Esophagus squamous epithelium (tissue), 5 donors: Measurements from ENCODE around the gene ANGEL1. TPM values are rescaled to one million over a fixed set of nuclear protein-coding genes. Genes with fewer than 3 reads are reported as not detected.

Source experiments
- DNase-seq: peaks from one replicate; lab custom pipeline; 2025; lab: John Stamatoyannopoulos, UW
- H3K27ac ChIP-seq, 4 donors: fragments of 200-600 bp; sonication (generic); one replicate each; pipeline ENCODE4 v1.5.1; 2016 to 2019; ENCODE audit warnings: mild to moderate bottlenecking in 1 of 4
- H3K27me3 ChIP-seq, 4 donors: fragments of 200-600 bp; sonication (generic); 1 replicate in 3 of 4; 2 replicates in 1 of 4; pipeline versions ENCODE4 v1.5.1 to v1.6.0; 2017 to 2021; ENCODE audit warnings: antibody characterized with exemption in 1 of 4
- H3K36me3 ChIP-seq, 3 donors: fragments of 200-600 bp; sonication (generic); one replicate each; pipeline ENCODE4 v1.5.1; 2016 to 2019
- H3K4me1 ChIP-seq, 3 donors: fragments of 200-600 bp; sonication (generic); one replicate each; pipeline ENCODE4 v1.5.1; 2017 to 2019
- H3K4me3 ChIP-seq, 4 donors: fragments of 200-600 bp; sonication (generic); 1 replicate in 3 of 4; 2 replicates in 1 of 4; pipeline ENCODE4 v1.5.1; 2016 to 2019; ENCODE audit warnings: mild to moderate bottlenecking in 2 of 4, moderate library complexity in 1 of 4
- H3K9me3 ChIP-seq, 3 donors: fragments of 200-600 bp; sonication (generic); one replicate each; pipeline ENCODE4 v1.5.1; 2016 to 2019
- POLR2A ChIP-seq, 4 donors: fragments of 450-650 bp; IDR thresholded peaks; one replicate each; pipeline ENCODE4 v1.6.1; 2017; ENCODE audit warnings: antibody characterized with exemption in 4 of 4, mild to moderate bottlenecking in 4 of 4, moderate library complexity in 3 of 4
- WGBS, 2 donors: methylation state at CpG; one replicate each; pipeline ENCODE4 v1.1.5; 2018; 5-methylcytosine and 5-hydroxymethylcytosine counted together
- intact Hi-C: fragments of 100-400 bp; cut with DNase I; formaldehyde crosslinking; loops from one replicate; pipeline ENCODE4 v1.15.0; 2022
- total RNA-seq, 4 donors: library from RNA; depleted of rRNA; stranded (reverse); fragments of >200 nt; gene quantifications; one replicate each; pipeline ENCODE4 v1.1.0, GENCODE V29; 2016
- TF ChIP-seq, protein P1 (sequence below), 6 experiments: fragments of 450-650 bp in 4 of 6; fragments of 200-600 bp in 2 of 6; sonication (generic) in 2 of 6; IDR thresholded peaks; one replicate each; pipeline ENCODE4 v1.5.1; 2016 to 2019; ENCODE audit warnings: antibody characterized with exemption in 6 of 6, mild to moderate bottlenecking in 4 of 6, moderate library complexity in 4 of 6
- donor health status: DM: yes; HTN: yes; CAD: no.

Gene ANGEL1
- total RNA-seq, 4 donors from 2014 or later = 3.4 to 13.7 (median 8.3) TPM

- Histone ChIP-seq H3K36me3 (peaks cover 0 to 70% (median 11%) of the 10 kb centered on the region in 3 donors), H3K4me1 (no peaks in the 10 kb centered on the region), H3K27ac (no peak overlapping the region), H3K27me3 (no peaks in the 10 kb centered on the region), H3K9me3 (no peaks in the 10 kb centered on the region), H3K4me3 (no peak overlapping the region)
- no peak for DNase-seq
- TF ChIP-seq, protein P1, sequence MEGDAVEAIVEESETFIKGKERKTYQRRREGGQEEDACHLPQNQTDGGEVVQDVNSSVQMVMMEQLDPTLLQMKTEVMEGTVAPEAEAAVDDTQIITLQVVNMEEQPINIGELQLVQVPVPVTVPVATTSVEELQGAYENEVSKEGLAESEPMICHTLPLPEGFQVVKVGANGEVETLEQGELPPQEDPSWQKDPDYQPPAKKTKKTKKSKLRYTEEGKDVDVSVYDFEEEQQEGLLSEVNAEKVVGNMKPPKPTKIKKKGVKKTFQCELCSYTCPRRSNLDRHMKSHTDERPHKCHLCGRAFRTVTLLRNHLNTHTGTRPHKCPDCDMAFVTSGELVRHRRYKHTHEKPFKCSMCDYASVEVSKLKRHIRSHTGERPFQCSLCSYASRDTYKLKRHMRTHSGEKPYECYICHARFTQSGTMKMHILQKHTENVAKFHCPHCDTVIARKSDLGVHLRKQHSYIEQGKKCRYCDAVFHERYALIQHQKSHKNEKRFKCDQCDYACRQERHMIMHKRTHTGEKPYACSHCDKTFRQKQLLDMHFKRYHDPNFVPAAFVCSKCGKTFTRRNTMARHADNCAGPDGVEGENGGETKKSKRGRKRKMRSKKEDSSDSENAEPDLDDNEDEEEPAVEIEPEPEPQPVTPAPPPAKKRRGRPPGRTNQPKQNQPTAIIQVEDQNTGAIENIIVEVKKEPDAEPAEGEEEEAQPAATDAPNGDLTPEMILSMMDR (IDR thresholded peaks at IDR 0.05) = no peak
- intact Hi-C loops = no loop called here
- WGBS, 2 donors = 88% methylated on average over 4 of the region's 4 CpGs
Measured at GRCh38 chr14:76793324-76793723, 19.4 kb downstream of the ANGEL1 start.

GRCh38 chr14:76792422-76792821 is 20.3 kb downstream of the ANGEL1 start:
- 93 to 98% methylated on average over 2 of the region's 2 CpGs for WGBS, 2 donors
- no peaks in the 10 kb centered on the region for H3K9me3 ChIP-seq
- intact Hi-C loops = no loop called here
- no peak overlapping the region for H3K4me3 ChIP-seq
- no peak overlapping the region for H3K27ac ChIP-seq
- H3K36me3 ChIP-seq = peaks cover 0 to 70% (median 11%) of the 10 kb centered on the region in 3 donors
- no peak for DNase-seq
- no peak for TF ChIP-seq POLR2A (IDR thresholded peaks at IDR 0.05)
- TF ChIP-seq, protein P1 (IDR thresholded peaks at IDR 0.05) = no peak
- H3K27me3 ChIP-seq = no peaks in the 10 kb centered on the region
- H3K4me1 ChIP-seq = no peaks in the 10 kb centered on the region

- Histone ChIP-seq H3K27me3 (no peaks in the 10 kb centered on the region), H3K4me1 (peaks cover 0 to 16% (median 9%) of the 10 kb centered on the region in 3 donors), H3K4me3 (no peak overlapping the region), H3K9me3 (no peaks in the 10 kb centered on the region), H3K36me3 (peaks cover 0 to 89% (median 17%) of the 10 kb centered on the region in 3 donors), H3K27ac (no peak overlapping the region)
- intact Hi-C loops = loop anchor here (10.0 kb wide), 1 partner anchor 72 kb away; no protein-coding TSS in a partner anchor
- TF ChIP-seq, protein P1 (IDR thresholded peaks at IDR 0.05) = no peak
- no peak for TF ChIP-seq POLR2A (IDR thresholded peaks at IDR 0.05)
- DNase-seq = no peak
- WGBS, 2 donors = 95% methylated on average over 2 of the region's 2 CpGs; no CpG with 5 or more reads in 1 of the 2 donors
Measured at GRCh38 chr14:76786601-76787000, 26.1 kb downstream of the ANGEL1 start.

DNA sequence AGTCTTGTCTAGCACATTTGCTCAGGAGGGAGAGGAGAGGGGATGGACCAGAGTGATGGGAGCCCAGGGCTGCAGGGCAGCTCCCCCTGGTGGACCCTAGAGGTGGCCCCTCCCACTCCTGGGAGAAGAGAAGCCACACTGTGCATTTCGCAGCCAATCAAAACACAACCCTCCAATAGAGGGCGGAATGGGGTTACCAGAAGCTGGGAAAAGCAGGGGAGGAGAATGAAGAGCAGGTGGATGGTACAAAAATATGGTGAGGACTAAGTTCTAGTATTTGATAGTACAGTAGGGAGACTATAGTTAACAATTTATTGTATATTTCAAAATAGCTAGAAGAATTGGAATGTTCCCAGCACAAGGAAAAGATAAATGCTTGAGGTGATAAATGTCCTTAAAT is 27.8 kb downstream of the ANGEL1 start:
- Histone ChIP-seq H3K4me3 (no peak overlapping the region), H3K9me3 (no peaks in the 10 kb centered on the region), H3K27me3 (no peaks in the 10 kb centered on the region), H3K4me1 (peaks cover 4 to 29% (median 10%) of the 10 kb centered on the region in 3 donors), H3K36me3 (peaks cover 0 to 83% (median 10%) of the 10 kb centered on the region in 3 donors), H3K27ac (no peak overlapping the region)
- intact Hi-C loops = loop anchor here (10.0 kb wide), 1 partner anchor 70 kb away; no protein-coding TSS in a partner anchor
- 41 to 47% methylated on average over 2 of the region's 2 CpGs for WGBS, 2 donors
- DNase-seq = no peak
- TF ChIP-seq POLR2A (IDR thresholded peaks at IDR 0.05) = no peak
- TF ChIP-seq, protein P1 (IDR thresholded peaks at IDR 0.05) = peak in 5 of 6 experiments; percentile 56 to 79 (median 62)

DNA sequence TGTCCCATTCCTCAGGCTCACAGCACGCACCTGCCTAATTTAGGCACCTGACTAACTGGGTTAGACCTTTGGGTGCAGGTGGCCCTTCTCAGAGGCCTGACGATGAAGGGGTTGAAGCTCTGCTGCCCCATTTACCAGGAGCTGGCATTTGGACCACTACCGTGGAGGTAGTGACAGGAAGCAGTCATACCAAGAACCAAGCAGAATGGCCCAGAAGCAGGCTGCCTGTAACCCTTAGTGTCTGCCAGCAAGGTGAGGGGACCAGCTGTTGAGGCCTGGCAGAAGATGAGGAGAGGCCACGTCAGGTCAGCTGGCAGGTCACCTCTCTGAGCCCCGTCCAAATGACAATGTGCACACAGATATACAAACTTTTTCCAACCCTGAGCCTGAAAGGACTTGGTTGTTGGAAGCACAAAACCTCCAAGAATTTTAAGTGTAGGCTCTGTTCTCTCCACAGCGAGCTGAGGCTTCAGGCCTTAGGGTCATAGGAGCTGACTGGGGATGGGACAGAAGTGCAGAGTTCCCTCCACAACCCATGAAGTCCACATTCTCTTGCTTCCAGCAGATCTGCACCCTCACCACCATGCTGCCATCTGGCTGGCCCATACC is 28.3 kb downstream of the ANGEL1 start:
- Histone ChIP-seq H3K27ac (no peak overlapping the region), H3K9me3 (no peaks in the 10 kb centered on the region), H3K4me3 (no peak overlapping the region), H3K27me3 (no peaks in the 10 kb centered on the region), H3K4me1 (peaks cover 4 to 29% (median 10%) of the 10 kb centered on the region in 3 donors), H3K36me3 (peaks cover 0 to 78% (median 8%) of the 10 kb centered on the region in 3 donors)
- TF ChIP-seq POLR2A (IDR thresholded peaks at IDR 0.05) = no peak
- TF ChIP-seq, protein P1 (IDR thresholded peaks at IDR 0.05) = no peak
- intact Hi-C loops = loop anchor here (10.0 kb wide), 1 partner anchor 70 kb away; no protein-coding TSS in a partner anchor
- 50 to 78% methylated on average over 2 to 5 of the region's 6 CpGs for WGBS, 2 donors
- DNase-seq = no peak
